GM13977 (cell line): ENCODE data around the gene C2CD4B.

Source experiments
- DNase-seq: peaks from one replicate; pipeline ENCODE4 v3.0.0; 2012; ENCODE audit warnings: low spot score
- in situ Hi-C: fragments of 300-500 bp; cut with MboI; formaldehyde crosslinking; loops from one replicate; pipeline ENCODE4 v1.12.0; 2022; ENCODE audit warnings: low sequenced_read_pairs, low pct_unique_long_range_greater_than_20kb, mixed read lengths, inconsistent platforms; ENCODE audit not compliant: unreplicated experiment
- TF ChIP-seq, protein P1 (sequence below): IDR thresholded peaks from 2 replicates; pipeline ENCODE4 v1.5.1; 2012; ENCODE audit warnings: mild to moderate bottlenecking, control low read depth; ENCODE audit not compliant: insufficient read depth; ENCODE audit errors: extremely low read depth, missing control alignments

Gene C2CD4B

DNA sequence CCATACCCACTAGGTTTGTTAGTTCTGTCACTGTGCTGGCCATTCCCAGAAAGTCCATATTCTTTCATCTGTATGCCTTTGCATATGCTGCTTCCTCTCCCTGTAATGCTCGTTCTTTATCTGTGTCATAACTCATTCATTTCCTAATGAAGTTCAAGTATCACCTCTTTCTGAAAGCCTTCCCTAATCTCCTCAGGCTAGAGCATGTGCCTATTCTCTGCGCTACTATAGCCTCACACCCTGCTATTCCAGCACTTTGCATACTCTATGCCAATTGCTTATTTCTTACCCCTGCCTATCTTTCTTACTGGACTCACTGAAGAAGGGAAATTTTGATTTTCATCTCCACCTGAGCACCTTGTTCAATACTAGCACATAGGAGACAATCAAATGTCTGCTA is 25.6 kb upstream of the C2CD4B start:
- in situ Hi-C loops, result no loop called here

GRCh38 chr15:62190274-62190673 is 25.2 kb upstream of the C2CD4B start:
- TF ChIP-seq, protein P1, sequence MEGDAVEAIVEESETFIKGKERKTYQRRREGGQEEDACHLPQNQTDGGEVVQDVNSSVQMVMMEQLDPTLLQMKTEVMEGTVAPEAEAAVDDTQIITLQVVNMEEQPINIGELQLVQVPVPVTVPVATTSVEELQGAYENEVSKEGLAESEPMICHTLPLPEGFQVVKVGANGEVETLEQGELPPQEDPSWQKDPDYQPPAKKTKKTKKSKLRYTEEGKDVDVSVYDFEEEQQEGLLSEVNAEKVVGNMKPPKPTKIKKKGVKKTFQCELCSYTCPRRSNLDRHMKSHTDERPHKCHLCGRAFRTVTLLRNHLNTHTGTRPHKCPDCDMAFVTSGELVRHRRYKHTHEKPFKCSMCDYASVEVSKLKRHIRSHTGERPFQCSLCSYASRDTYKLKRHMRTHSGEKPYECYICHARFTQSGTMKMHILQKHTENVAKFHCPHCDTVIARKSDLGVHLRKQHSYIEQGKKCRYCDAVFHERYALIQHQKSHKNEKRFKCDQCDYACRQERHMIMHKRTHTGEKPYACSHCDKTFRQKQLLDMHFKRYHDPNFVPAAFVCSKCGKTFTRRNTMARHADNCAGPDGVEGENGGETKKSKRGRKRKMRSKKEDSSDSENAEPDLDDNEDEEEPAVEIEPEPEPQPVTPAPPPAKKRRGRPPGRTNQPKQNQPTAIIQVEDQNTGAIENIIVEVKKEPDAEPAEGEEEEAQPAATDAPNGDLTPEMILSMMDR, result no peak
- no peak for DNase-seq
- in situ Hi-C loops, result no loop called here

More for the DNA sequence above, 25.6 kb upstream of the C2CD4B start:
- TF ChIP-seq, protein P1, result no peak
- no peak for DNase-seq

- DNase-seq, result no peak
- TF ChIP-seq, protein P1, result no peak
- in situ Hi-C loops, result no loop called here
These were observed 23.7 kb upstream of the C2CD4B start for GRCh38 chr15:62188744-62189143.

DNA sequence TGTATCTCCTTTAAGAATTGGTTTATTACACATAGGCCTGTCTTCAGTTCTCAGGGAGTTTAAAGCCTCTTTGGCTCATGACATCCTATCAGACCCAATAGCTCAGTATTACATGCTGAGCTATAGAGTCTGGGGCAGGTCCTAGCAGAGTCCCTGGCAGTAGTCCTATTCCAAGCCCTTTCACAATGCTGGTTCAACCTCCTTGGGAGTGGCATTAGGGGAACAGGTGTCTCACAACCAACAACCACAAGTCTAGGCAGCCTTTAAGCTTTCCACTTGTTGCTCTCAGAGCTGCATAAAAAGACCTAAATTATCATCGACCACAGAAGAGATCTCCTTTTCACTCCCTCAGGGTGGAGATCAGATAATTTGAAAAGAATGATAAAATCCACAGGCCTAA is 22.8 kb upstream of the C2CD4B start:
- TF ChIP-seq, protein P1, result no peak
- in situ Hi-C loops, result no loop called here
- no peak for DNase-seq

DNA sequence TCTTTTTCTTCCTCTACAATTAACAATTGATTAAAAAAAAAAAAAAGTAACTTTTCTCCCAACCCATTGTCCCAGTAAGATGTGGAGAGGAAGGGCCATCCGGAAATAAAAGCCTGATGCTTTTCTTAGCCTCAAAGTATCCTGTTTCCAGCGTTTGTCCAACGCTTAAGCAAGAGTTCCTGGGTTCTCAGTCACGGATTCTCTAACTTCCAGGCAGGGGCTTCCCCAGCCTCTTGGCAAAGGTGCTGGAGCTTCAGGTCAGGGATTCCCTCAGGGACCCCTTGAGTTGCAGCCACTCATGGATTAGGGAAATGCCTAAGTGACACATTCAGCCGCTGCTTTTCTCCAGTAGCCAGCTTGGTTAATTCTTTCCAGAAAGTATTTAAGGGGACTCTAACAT is 22.3 kb upstream of the C2CD4B start:
- TF ChIP-seq, protein P1, result no peak
- in situ Hi-C loops, result no loop called here
- DNase-seq, result no peak

DNA sequence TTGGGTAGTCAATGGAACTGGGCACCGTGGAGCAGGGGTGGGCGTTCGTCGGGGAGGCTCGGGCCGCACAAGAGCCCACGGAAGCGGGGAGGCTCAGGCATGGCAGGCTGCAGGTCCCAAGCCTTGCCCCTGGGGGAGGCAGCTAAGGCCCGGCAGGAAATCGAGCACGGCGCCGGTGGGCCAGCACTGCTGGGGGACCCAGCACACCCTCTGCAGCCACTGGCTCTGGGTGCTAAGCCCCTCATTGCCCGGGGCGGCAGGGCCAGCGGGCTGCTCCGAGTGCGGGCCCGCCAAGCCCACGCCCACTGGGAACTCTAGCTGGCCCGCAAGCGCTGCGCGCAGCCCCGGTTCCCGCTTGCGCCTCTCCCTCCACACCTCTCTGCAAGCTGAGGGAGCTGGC is 21.5 kb upstream of the C2CD4B start:
- TF ChIP-seq, protein P1, result no peak
- no peak for DNase-seq
- in situ Hi-C loops, result no loop called here

DNA sequence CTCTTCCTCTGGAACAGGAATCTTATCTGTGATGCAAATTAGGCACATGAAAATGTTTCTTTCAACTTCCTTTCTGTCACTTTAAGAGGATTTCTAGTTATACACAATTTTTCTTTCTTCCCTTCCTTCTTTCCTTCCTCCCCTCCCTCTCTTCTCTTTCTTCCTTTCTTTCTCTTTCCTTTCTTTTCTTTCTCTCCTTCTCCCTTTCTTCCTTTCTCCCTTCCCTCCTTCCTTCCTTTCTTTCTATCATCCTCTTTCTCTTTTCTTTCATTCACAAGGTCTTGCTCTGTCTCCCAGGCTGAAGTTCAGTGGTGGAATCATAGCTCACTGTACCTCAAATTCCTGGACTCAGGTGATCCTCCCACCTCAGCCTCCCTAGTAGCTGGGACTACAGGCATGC is 18.0 kb upstream of the C2CD4B start:
- in situ Hi-C loops, result no loop called here
- TF ChIP-seq, protein P1, result no peak
- DNase-seq, result no peak
